Measurements from ENCODE around the gene C19orf18.

- TF ChIP-seq CTCF (conservative IDR thresholded peaks at IDR 0.05; ENCODE audit: low read depth, low read length), result no peak
- no peak for TF ChIP-seq EZH2 (IDR thresholded peaks at IDR 0.05; ENCODE audit: low read length, unreplicated experiment)
- TF ChIP-seq EZH2phosphoT487 (IDR thresholded peaks at IDR 0.05; ENCODE audit: borderline replicate concordance, low read length), result no peak
Measured at GRCh38 chr19:57946316-57946715, 28.0 kb downstream of the C19orf18 start.

Data from PC-3 (cell line).